DMS114 treated with DMSO at 0.1 percent for 48 hours (cell line): ENCODE data around the gene IL15RA.
"Not testable (repeated sequence)": the region's sequence is repeated elsewhere in the genome, so short reads cannot be mapped to it uniquely, and the experiment has no call there.

Experiments
- DNase-seq: peaks from one replicate; lab custom pipeline; 2025; ENCODE audit not compliant: unreplicated experiment; lab: John Stamatoyannopoulos, UW

The IL15RA gene

GRCh38 chr10:6006546-6006945 is 29.2 kb upstream of the IL15RA start:
- DNase-seq, result no peak

GRCh38 chr10:6005856-6006395 is 28.6 kb upstream of the IL15RA start:
- DNase-seq, result no peak

- not testable (repeated sequence) for DNase-seq
Measured at GRCh38 chr10:6005161-6005804, 27.9 kb upstream of the IL15RA start.

- no peak for DNase-seq
Measured at GRCh38 chr10:6002809-6003510, 25.6 kb upstream of the IL15RA start.

- DNase-seq, result no peak
Measured at GRCh38 chr10:5999440-6000165, 22.3 kb upstream of the IL15RA start.

GRCh38 chr10:5996696-5997095 is 19.4 kb upstream of the IL15RA start:
- DNase-seq, result no peak

GRCh38 chr10:5992398-5992797 is 15.1 kb upstream of the IL15RA start:
- DNase-seq, result no peak

- no peak for DNase-seq
Measured at GRCh38 chr10:5991708-5992107, 14.4 kb upstream of the IL15RA start.

- DNase-seq, result no peak
Measured at GRCh38 chr10:5989756-5990155, 12.4 kb upstream of the IL15RA start.

GRCh38 chr10:5988336-5988920 is 11.1 kb upstream of the IL15RA start:
- DNase-seq, result no peak

- no peak for DNase-seq
Measured at GRCh38 chr10:5987747-5988146, 10.4 kb upstream of the IL15RA start.

GRCh38 chr10:5985029-5985428 is 7.7 kb upstream of the IL15RA start:
- no peak for DNase-seq

GRCh38 chr10:5983774-5984173 is 6.4 kb upstream of the IL15RA start:
- DNase-seq, result no peak

- DNase-seq, result no peak
Measured at GRCh38 chr10:5981529-5981928, 4.2 kb upstream of the IL15RA start.

- no peak for DNase-seq
Measured at GRCh38 chr10:5978230-5978489, 817 bp upstream of the IL15RA start.

- DNase-seq, result peak; percentile 32
Measured at GRCh38 chr10:5976512-5977470, 552 bp downstream of the IL15RA start.

GRCh38 chr10:5975641-5976473 is 1.5 kb downstream of the IL15RA start:
- DNase-seq, result no peak

GRCh38 chr10:5973069-5973468 is 4.3 kb downstream of the IL15RA start:
- no peak for DNase-seq

- DNase-seq, result no peak
Measured at GRCh38 chr10:5971886-5972285, 5.5 kb downstream of the IL15RA start.

- DNase-seq, result no peak
Measured at GRCh38 chr10:5971315-5971832, 6.0 kb downstream of the IL15RA start.
